HG02759 (cell line): ENCODE measurements around the gene HELQ.
"Not testable (repeated sequence)": the region's sequence is repeated elsewhere in the genome, so short reads cannot be mapped to it uniquely, and the experiment has no call there.

ENCODE experiments used
- ATAC-seq: cut with Tn5 transposase; IDR thresholded peaks from one replicate; pipeline ENCODE4 v1.9.1; 2021; ENCODE audit warnings: mild to moderate bottlenecking, moderate library complexity; ENCODE audit not compliant: unreplicated experiment

HELQ gene

GRCh38 chr4:83440148-83440814 lies 15.3 kb downstream of the HELQ start:
- peak; percentile 48 for ATAC-seq

- no peak for ATAC-seq
These were observed 16.9 kb downstream of the HELQ start for GRCh38 chr4:83438719-83439118.

GRCh38 chr4:83436680-83437079 lies 18.9 kb downstream of the HELQ start:
- no peak for ATAC-seq

- no peak for ATAC-seq
These were observed 24.4 kb downstream of the HELQ start for GRCh38 chr4:83431200-83431599.

GRCh38 chr4:83418211-83418610 lies 37.4 kb downstream of the HELQ start:
- ATAC-seq: no peak

- ATAC-seq: no peak
These were observed 38.1 kb downstream of the HELQ start for GRCh38 chr4:83417566-83417965.

GRCh38 chr4:83413676-83414075 lies 41.9 kb downstream of the HELQ start:
- ATAC-seq: no peak

GRCh38 chr4:83408908-83409307 lies 46.7 kb downstream of the HELQ start:
- ATAC-seq: no peak

GRCh38 chr4:83405844-83406816 lies 49.5 kb downstream of the HELQ start:
- ATAC-seq: no peak

GRCh38 chr4:83398158-83398557 lies 57.5 kb downstream of the HELQ start:
- not testable (repeated sequence) for ATAC-seq

- ATAC-seq: no peak
These were observed 61.7 kb downstream of the HELQ start for GRCh38 chr4:83393908-83394307.

GRCh38 chr4:83392562-83392961 lies 63.1 kb downstream of the HELQ start:
- ATAC-seq: no peak

GRCh38 chr4:83390944-83391343 lies 64.7 kb downstream of the HELQ start:
- ATAC-seq: no peak

GRCh38 chr4:83389756-83390505 lies 65.7 kb downstream of the HELQ start:
- no peak for ATAC-seq

- ATAC-seq: no peak
These were observed 66.4 kb downstream of the HELQ start for GRCh38 chr4:83389037-83389720.

GRCh38 chr4:83388313-83388676 lies 67.3 kb downstream of the HELQ start:
- no peak for ATAC-seq

GRCh38 chr4:83387476-83388312 lies 67.9 kb downstream of the HELQ start:
- ATAC-seq: no peak

GRCh38 chr4:83387012-83387411 lies 68.6 kb downstream of the HELQ start:
- ATAC-seq: no peak

- no peak for ATAC-seq
These were observed 72.8 kb downstream of the HELQ start for GRCh38 chr4:83382850-83383249.

- ATAC-seq: no peak
These were observed 74.5 kb downstream of the HELQ start for GRCh38 chr4:83381173-83381572.
